Measurements from ENCODE around the gene ARMH2. TPM values are rescaled to one million over a fixed set of nuclear protein-coding genes. Genes with fewer than 3 reads are reported as not detected.

ARMH2 gene
- total RNA-seq, 1 experiment from 2014 or later = not detected

DNA sequence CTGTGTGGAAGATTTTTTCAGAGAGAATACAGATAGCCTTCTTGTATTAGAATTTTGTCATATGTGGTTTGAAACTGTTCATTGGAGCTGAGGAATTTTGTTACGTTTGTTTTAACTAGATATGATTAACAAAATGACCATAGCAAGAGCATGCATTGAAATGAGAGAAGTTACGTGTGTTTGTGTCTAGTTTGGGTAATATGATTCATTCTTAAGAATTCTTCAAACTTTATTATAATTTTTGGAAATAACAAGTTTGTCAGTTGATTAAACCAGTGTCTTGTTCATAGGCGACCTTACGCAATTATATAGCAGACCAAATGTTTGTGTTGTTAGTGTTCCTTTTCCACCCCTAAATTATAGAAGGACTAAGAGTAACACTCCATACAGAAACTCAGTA lies 18.5 kb downstream of the ARMH2 start:
- Histone ChIP-seq H3K4me1 (peaks cover 41% of the 10 kb centered on the region), H3K4me3 (ENCODE audit: low read depth, low read length) (no peak overlapping the region), H3K9me3 (no peaks in the 10 kb centered on the region), H3K36me3 (ENCODE audit: control insufficient read depth, insufficient read depth, low read length) (peaks cover 3% of the 10 kb centered on the region; the same call in 1 of the 2 replicates), H3K27me3 (replicated peaks; ENCODE audit: control insufficient read depth, insufficient read depth, low read length) (no peaks in the 10 kb centered on the region)
- Mint-ChIP-seq H3K27me3 (ENCODE audit: insufficient read depth, unreplicated experiment) (no peaks in the 10 kb centered on the region), H3K36me3 (ENCODE audit: insufficient read depth, unreplicated experiment) (peaks cover 70% of the 10 kb centered on the region), H3K27ac (ENCODE audit: unreplicated experiment) (peak overlapping the region; percentile 27), H3K4me3 (ENCODE audit: unreplicated experiment) (peak overlapping the region; percentile 42), H3K9me3 (ENCODE audit: unreplicated experiment) (no peaks in the 10 kb centered on the region), H3K4me1 (ENCODE audit: low read depth, unreplicated experiment) (peaks cover 19% of the 10 kb centered on the region)
- intact Hi-C loops (cut with micrococcal nuclease; ENCODE audit: unreplicated experiment) = no loop called here
- CTCF ChIA-PET = interaction anchor here (1.2 kb wide), 1 partner anchor 420 kb away, joined by 3 read pairs; no protein-coding TSS in a partner anchor
- no peak for DNase-seq
- TF ChIP-seq, protein P1, sequence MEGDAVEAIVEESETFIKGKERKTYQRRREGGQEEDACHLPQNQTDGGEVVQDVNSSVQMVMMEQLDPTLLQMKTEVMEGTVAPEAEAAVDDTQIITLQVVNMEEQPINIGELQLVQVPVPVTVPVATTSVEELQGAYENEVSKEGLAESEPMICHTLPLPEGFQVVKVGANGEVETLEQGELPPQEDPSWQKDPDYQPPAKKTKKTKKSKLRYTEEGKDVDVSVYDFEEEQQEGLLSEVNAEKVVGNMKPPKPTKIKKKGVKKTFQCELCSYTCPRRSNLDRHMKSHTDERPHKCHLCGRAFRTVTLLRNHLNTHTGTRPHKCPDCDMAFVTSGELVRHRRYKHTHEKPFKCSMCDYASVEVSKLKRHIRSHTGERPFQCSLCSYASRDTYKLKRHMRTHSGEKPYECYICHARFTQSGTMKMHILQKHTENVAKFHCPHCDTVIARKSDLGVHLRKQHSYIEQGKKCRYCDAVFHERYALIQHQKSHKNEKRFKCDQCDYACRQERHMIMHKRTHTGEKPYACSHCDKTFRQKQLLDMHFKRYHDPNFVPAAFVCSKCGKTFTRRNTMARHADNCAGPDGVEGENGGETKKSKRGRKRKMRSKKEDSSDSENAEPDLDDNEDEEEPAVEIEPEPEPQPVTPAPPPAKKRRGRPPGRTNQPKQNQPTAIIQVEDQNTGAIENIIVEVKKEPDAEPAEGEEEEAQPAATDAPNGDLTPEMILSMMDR (IDR thresholded peaks at IDR 0.05; ENCODE audit: insufficient read depth in 1 of 2, low read depth in 1 of 2, low read length in 1 of 2, severe bottlenecking in 1 of 2, unreplicated experiment in 1 of 2) = no peak
- POLR2A ChIA-PET = no interaction called here
- no TSS peak for BruUV-seq (replicated peaks)

DNA sequence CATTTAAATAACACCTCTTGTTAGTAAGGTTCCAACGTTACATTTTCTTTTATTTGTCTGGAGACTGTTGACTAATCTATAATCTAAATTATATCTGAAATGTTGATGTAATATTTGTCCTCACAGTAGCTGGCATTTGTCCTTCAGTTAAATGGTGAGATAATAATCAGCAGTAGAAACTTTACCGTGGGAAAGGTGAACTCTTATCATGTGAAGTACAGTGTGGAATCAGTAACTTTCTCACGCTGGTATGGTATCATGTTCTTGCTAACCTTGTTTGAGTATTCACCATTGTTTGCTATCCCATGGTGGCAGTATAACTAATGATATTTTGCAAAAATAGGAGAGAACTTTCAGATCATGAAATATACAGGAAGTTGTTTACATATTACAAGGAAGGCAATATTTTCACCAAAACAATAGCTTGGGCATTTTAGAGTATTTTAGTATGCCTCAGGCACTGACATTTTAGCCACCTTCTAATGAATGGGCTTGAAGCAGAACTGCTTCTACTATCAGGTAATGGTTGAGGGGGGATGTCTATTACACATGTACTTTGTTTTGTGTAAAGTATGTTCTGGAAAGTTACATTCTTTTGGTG lies 19.2 kb downstream of the ARMH2 start:
- Mint-ChIP-seq H3K9me3 (ENCODE audit: unreplicated experiment) (no peaks in the 10 kb centered on the region), H3K36me3 (ENCODE audit: insufficient read depth, unreplicated experiment) (peaks cover 74% of the 10 kb centered on the region), H3K4me1 (ENCODE audit: low read depth, unreplicated experiment) (peaks cover 19% of the 10 kb centered on the region), H3K27ac (ENCODE audit: unreplicated experiment) (peak overlapping the region; percentile 27), H3K4me3 (ENCODE audit: unreplicated experiment) (peak overlapping the region; percentile 42), H3K27me3 (ENCODE audit: insufficient read depth, unreplicated experiment) (no peaks in the 10 kb centered on the region)
- BruUV-seq (replicated peaks) = no TSS peak
- Histone ChIP-seq H3K4me1 (peaks cover 41% of the 10 kb centered on the region), H3K9me3 (no peaks in the 10 kb centered on the region), H3K4me3 (ENCODE audit: low read depth, low read length) (no peak overlapping the region), H3K27me3 (replicated peaks; ENCODE audit: control insufficient read depth, insufficient read depth, low read length) (no peaks in the 10 kb centered on the region), H3K36me3 (ENCODE audit: control insufficient read depth, insufficient read depth, low read length) (peaks cover 3% of the 10 kb centered on the region; the same call in 1 of the 2 replicates)
- DNase-seq = peak in 1 of 2 experiments; percentile 33
- intact Hi-C loops (cut with micrococcal nuclease; ENCODE audit: unreplicated experiment) = no loop called here
- TF ChIP-seq, protein P1 (IDR thresholded peaks at IDR 0.05; ENCODE audit: insufficient read depth in 1 of 2, low read depth in 1 of 2, low read length in 1 of 2, severe bottlenecking in 1 of 2, unreplicated experiment in 1 of 2) = no peak
- ChIA-PET POLR2A (interaction anchor here (0.7 kb wide), 1 partner anchor 45 kb away, joined by 3 read pairs; no protein-coding TSS in a partner anchor), CTCF (interaction anchor here (0.7 to 1.2 kb wide), 2 partner anchors 284 to 420 kb away, joined by 3 read pairs; no protein-coding TSS in a partner anchor)

DNA sequence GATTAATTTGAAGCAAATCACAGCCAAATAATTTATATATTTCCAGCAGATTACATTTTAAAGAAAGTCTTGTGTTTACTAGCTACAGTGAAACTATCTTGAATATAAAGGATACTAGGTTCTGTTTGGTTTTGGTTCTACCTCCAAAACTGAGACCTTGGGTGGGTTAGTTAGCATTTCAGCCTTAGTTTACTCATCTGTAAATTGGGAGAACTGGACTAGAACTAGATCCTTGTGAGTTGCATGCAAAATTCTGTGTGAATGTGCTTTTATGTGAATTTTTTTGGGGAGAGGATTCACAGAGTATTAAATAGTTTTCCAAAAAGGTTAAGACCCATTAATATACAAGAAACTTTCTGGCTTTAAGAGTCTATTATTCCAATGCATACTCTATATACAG lies 19.8 kb downstream of the ARMH2 start:
- no peak for DNase-seq
- no peak overlapping the region for H3K4me3 Mint-ChIP-seq (ENCODE audit: unreplicated experiment)
- ChIA-PET POLR2A (interaction anchor here (0.7 kb wide), 1 partner anchor 46 kb away, joined by 3 read pairs; no protein-coding TSS in a partner anchor), CTCF (interaction anchor here (0.7 to 1.2 kb wide), 2 partner anchors 283 to 419 kb away, joined by 3 read pairs; no protein-coding TSS in a partner anchor)
- no peaks in the 10 kb centered on the region for H3K9me3 ChIP-seq
- H3K4me1 Mint-ChIP-seq (ENCODE audit: low read depth, unreplicated experiment) = peaks cover 19% of the 10 kb centered on the region
- H3K36me3 ChIP-seq (ENCODE audit: control insufficient read depth, insufficient read depth, low read length) = peaks cover 3% of the 10 kb centered on the region; the same call in 1 of the 2 replicates
- TF ChIP-seq, protein P1 (IDR thresholded peaks at IDR 0.05; ENCODE audit: insufficient read depth in 1 of 2, low read depth in 1 of 2, low read length in 1 of 2, severe bottlenecking in 1 of 2, unreplicated experiment in 1 of 2) = no peak
- H3K4me3 ChIP-seq (ENCODE audit: low read depth, low read length) = no peak overlapping the region
- intact Hi-C loops (cut with micrococcal nuclease; ENCODE audit: unreplicated experiment) = no loop called here
- BruUV-seq (replicated peaks) = no TSS peak
- peaks cover 41% of the 10 kb centered on the region for H3K4me1 ChIP-seq
- peaks cover 69% of the 10 kb centered on the region for H3K36me3 Mint-ChIP-seq (ENCODE audit: insufficient read depth, unreplicated experiment)
- H3K9me3 Mint-ChIP-seq (ENCODE audit: unreplicated experiment) = no peaks in the 10 kb centered on the region
- no peaks in the 10 kb centered on the region for H3K27me3 ChIP-seq (replicated peaks; ENCODE audit: control insufficient read depth, insufficient read depth, low read length)
- H3K27ac Mint-ChIP-seq (ENCODE audit: unreplicated experiment) = no peak overlapping the region
- no peaks in the 10 kb centered on the region for H3K27me3 Mint-ChIP-seq (ENCODE audit: insufficient read depth, unreplicated experiment)
